ENCODE results near the gene TENM4.
"Not testable (repeated sequence)": the region's sequence is repeated elsewhere in the genome, so short reads cannot be mapped to it uniquely, and the experiment has no call there.

TENM4 gene

GRCh38 chr11:79208126-79208525 lies 232.7 kb downstream of the TENM4 start:
- no peak for DNase-seq (ENCODE audit: low spot score)

- no peak for DNase-seq (ENCODE audit: low spot score)
Observed at GRCh38 chr11:79206951-79207350, 233.9 kb downstream of the TENM4 start.

GRCh38 chr11:79205786-79206185 lies 235.0 kb downstream of the TENM4 start:
- no peak for DNase-seq (ENCODE audit: low spot score)

GRCh38 chr11:79201677-79202347 lies 239.0 kb downstream of the TENM4 start:
- DNase-seq (ENCODE audit: low spot score), result no peak

- no peak for DNase-seq (ENCODE audit: low spot score)
Observed at GRCh38 chr11:79200398-79201070, 240.3 kb downstream of the TENM4 start.

- DNase-seq (ENCODE audit: low spot score), result no peak
Observed at GRCh38 chr11:79199729-79200354, 241.0 kb downstream of the TENM4 start.

- no peak for DNase-seq (ENCODE audit: low spot score)
Observed at GRCh38 chr11:79198898-79199250, 242.0 kb downstream of the TENM4 start.

GRCh38 chr11:79198203-79198897 lies 242.5 kb downstream of the TENM4 start:
- no peak for DNase-seq (ENCODE audit: low spot score)

GRCh38 chr11:79196950-79197349 lies 243.9 kb downstream of the TENM4 start:
- no peak for DNase-seq (ENCODE audit: low spot score)

GRCh38 chr11:79195209-79195608 lies 245.6 kb downstream of the TENM4 start:
- no peak for DNase-seq (ENCODE audit: low spot score)

- DNase-seq (ENCODE audit: low spot score), result no peak
Observed at GRCh38 chr11:79193663-79194310, 247.0 kb downstream of the TENM4 start.

- no peak for DNase-seq (ENCODE audit: low spot score)
Observed at GRCh38 chr11:79192836-79193235, 248.0 kb downstream of the TENM4 start.

- DNase-seq (ENCODE audit: low spot score), result not testable (repeated sequence)
Observed at GRCh38 chr11:79191716-79192115, 249.1 kb downstream of the TENM4 start.

- not testable (repeated sequence) for DNase-seq (ENCODE audit: low spot score)
Observed at GRCh38 chr11:79190553-79190952, 250.3 kb downstream of the TENM4 start.

GRCh38 chr11:79189601-79190000 lies 251.2 kb downstream of the TENM4 start:
- DNase-seq (ENCODE audit: low spot score), result no peak

- DNase-seq (ENCODE audit: low spot score), result no peak
Observed at GRCh38 chr11:79189055-79189454, 251.8 kb downstream of the TENM4 start.

GRCh38 chr11:79186669-79187068 lies 254.2 kb downstream of the TENM4 start:
- no peak for DNase-seq (ENCODE audit: low spot score)

- DNase-seq (ENCODE audit: low spot score), result no peak
Observed at GRCh38 chr11:79185351-79185750, 255.5 kb downstream of the TENM4 start.

- DNase-seq (ENCODE audit: low spot score), result no peak
Observed at GRCh38 chr11:79184285-79184684, 256.5 kb downstream of the TENM4 start.

- no peak for DNase-seq (ENCODE audit: low spot score)
Observed at GRCh38 chr11:79182794-79183193, 258.0 kb downstream of the TENM4 start.

- no peak for DNase-seq (ENCODE audit: low spot score)
Observed at GRCh38 chr11:79179087-79179486, 261.7 kb downstream of the TENM4 start.
